ENCODE data around the gene PAK6. TPM values are rescaled to one million over a fixed set of nuclear protein-coding genes. Genes with fewer than 3 reads are reported as not detected.

PAK6 gene
- 1 to 10 TPM in 1 of 4 donors, under 1 TPM in 1, not detected in 2; 0.84 to 2.0 TPM for total RNA-seq

- Histone ChIP-seq H3K9me3 (no peaks in the 10 kb centered on the region), H3K4me3 (peak within 1 kb of the TSS in 1 of 4 donors; percentile 40), H3K4me1 (peaks cover 0 to 13% (median 4%) of the 10 kb centered on the region in 4 donors), H3K36me3 (no peaks in the 10 kb centered on the region), H3K27me3 (peaks cover 0 to 25% of the 10 kb centered on the region in 2 donors), H3K27ac (no peak within 1 kb of the TSS)
- WGBS, 2 donors, result 9% methylated on average over 27 to 39 of the region's 39 CpGs
- DNase-seq (ENCODE audit: low spot score in 2 of 2), result no peak
- TF ChIP-seq CTCF (IDR thresholded peaks at IDR 0.05) (no peak), POLR2A (IDR thresholded peaks at IDR 0.05) (no peak), EP300 (IDR thresholded peaks at IDR 0.05) (no peak)
Observed at GRCh38 chr15:40238532-40239403, at the start of gene PAK6. PAK6 (plus strand) TSS chr15:40239063; CDS start chr15:40264786, 25,723 bp downstream.

GRCh38 chr15:40190591-40190990, 48.3 kb upstream of the PAK6 start:
- WGBS, 2 donors, result 93 to 94% methylated on average over 6 of the region's 6 CpGs
- H3K36me3 ChIP-seq, result no peaks in the 10 kb centered on the region
- DNase-seq (ENCODE audit: low spot score in 2 of 2), result no peak
- no peaks in the 10 kb centered on the region for H3K4me1 ChIP-seq
- TF ChIP-seq EP300 (IDR thresholded peaks at IDR 0.05) (no peak), POLR2A (IDR thresholded peaks at IDR 0.05) (no peak), CTCF (IDR thresholded peaks at IDR 0.05) (no peak)
- H3K4me3 ChIP-seq, result no peak overlapping the region
- H3K9me3 ChIP-seq, result no peaks in the 10 kb centered on the region
- H3K27ac ChIP-seq, result no peak overlapping the region
- H3K27me3 ChIP-seq, result no peaks in the 10 kb centered on the region

- no peak overlapping the region for H3K4me3 ChIP-seq
- H3K4me1 ChIP-seq, result no peaks in the 10 kb centered on the region
- no peaks in the 10 kb centered on the region for H3K9me3 ChIP-seq
- no peak for TF ChIP-seq CTCF (IDR thresholded peaks at IDR 0.05)
- TF ChIP-seq EP300 (IDR thresholded peaks at IDR 0.05), result no peak
- no peak for TF ChIP-seq POLR2A (IDR thresholded peaks at IDR 0.05)
- DNase-seq (ENCODE audit: low spot score in 2 of 2), result no peak
- no peak overlapping the region for H3K27ac ChIP-seq
- H3K36me3 ChIP-seq, result no peaks in the 10 kb centered on the region
- WGBS, 2 donors, result 60 to 87% methylated on average over 1 of the region's 1 CpG
- H3K27me3 ChIP-seq, result no peaks in the 10 kb centered on the region
Observed at GRCh38 chr15:40192942-40193341, 45.9 kb upstream of the PAK6 start.

GRCh38 chr15:40197434-40197833, 41.4 kb upstream of the PAK6 start:
- no peaks in the 10 kb centered on the region for H3K36me3 ChIP-seq
- no peaks in the 10 kb centered on the region for H3K4me1 ChIP-seq
- no peaks in the 10 kb centered on the region for H3K27me3 ChIP-seq
- WGBS, 2 donors, result 88 to 90% methylated on average over 1 of the region's 1 CpG
- no peak for TF ChIP-seq POLR2A (IDR thresholded peaks at IDR 0.05)
- TF ChIP-seq EP300 (IDR thresholded peaks at IDR 0.05), result no peak
- no peak for TF ChIP-seq CTCF (IDR thresholded peaks at IDR 0.05)
- no peaks in the 10 kb centered on the region for H3K9me3 ChIP-seq
- no peak overlapping the region for H3K27ac ChIP-seq
- H3K4me3 ChIP-seq, result no peak overlapping the region
- no peak for DNase-seq (ENCODE audit: low spot score in 2 of 2)

- no peak overlapping the region for H3K27ac ChIP-seq
- no peaks in the 10 kb centered on the region for H3K9me3 ChIP-seq
- no peak overlapping the region for H3K4me3 ChIP-seq
- no peak for TF ChIP-seq POLR2A (IDR thresholded peaks at IDR 0.05)
- no peak for TF ChIP-seq EP300 (IDR thresholded peaks at IDR 0.05)
- no peak for TF ChIP-seq CTCF (IDR thresholded peaks at IDR 0.05)
- WGBS, 2 donors, result 85 to 90% methylated on average over 1 of the region's 1 CpG
- no peaks in the 10 kb centered on the region for H3K27me3 ChIP-seq
- DNase-seq (ENCODE audit: low spot score in 2 of 2), result no peak
- H3K36me3 ChIP-seq, result no peaks in the 10 kb centered on the region
- no peaks in the 10 kb centered on the region for H3K4me1 ChIP-seq
Observed at GRCh38 chr15:40198355-40199085, 40.3 kb upstream of the PAK6 start.

Measured in tibial nerve (tissue), 4 donors.